Hypothalamus (tissue), 51 donors: Measurements from ENCODE around the gene COL6A1.
"Not testable (repeated sequence)": the region's sequence is repeated elsewhere in the genome, so short reads cannot be mapped to it uniquely, and the experiment has no call there.

Experiments used
- DNase-seq, 51 donors: peaks; one replicate each; lab custom pipeline; 2025; lab: John Stamatoyannopoulos, UW

Gene COL6A1

DNA sequence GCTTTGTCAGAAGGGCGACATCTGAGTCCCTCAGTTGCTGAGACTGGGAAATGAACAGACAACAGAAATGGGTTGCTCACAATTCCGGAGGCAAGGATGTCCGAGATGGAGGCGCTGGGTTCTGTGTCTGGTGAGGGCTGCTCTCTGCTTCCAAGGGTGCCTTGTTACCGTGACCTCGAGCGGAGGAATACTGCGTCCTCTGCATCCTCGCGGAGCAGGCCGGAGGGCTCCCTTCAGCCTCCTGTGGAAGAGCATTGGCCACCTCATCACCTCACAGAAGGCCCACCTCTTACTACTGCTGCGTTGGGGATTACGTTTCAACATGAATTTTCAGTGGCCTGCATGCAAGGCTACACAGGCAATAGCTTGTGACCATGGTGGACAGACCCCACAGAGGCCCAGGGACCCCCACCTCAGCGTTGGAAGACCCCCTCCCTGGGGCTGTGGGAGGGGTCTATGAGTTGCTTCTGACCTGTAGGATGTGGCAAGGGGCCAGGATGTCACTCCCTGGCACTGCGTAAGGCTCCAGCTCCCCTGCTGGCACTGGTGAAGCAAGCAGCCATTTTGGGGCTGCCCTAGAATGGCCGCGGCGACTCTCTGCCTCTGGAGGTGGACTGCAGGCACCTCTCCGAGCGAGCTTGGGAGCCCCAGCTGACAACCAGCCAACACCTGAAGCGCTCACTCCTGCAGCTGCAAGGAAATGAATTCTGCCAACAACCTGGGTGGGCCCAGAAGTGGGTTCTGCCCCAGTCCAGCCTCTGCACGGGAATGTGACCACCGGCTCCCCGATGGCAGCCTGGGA, 36.3 kb upstream of the COL6A1 start:
- no peak for DNase-seq

DNA sequence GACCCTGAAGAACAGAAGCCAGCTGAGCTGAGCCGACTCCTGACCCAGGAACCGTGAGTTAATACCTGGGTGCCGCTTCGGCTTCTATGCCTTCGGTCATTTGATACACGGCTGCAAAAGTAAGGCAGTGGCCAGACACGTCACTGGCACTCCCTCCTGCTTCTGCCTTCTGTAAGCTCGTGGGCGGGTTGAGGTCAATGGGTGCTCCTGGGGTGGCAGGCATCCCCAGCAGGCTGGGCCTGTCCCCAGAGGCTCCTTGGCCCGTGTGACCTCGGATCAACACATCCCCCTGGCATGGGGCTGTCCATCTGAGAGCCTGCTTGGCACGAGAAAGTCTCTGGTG, 35.7 kb upstream of the COL6A1 start:
- no peak for DNase-seq

DNA sequence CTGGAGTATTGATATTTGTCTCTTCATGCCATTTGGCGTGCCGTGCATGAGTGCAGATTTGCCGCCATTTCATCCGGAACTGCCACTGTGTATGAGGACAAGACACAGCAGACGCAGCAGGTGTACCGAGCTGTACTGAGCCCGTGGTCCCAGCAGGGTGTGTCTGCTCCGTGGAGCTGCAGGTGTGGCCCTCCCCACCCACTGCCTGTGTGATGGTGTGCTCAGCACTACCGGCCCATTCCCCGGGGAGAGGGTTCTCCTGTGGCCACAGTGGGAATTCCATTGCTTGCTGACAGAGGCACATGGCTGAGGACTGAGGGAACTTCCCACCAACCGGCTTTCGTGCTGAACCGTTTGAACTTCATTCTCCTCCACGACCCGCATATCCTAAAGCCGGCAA, 34.3 kb upstream of the COL6A1 start:
- no peak for DNase-seq

DNA sequence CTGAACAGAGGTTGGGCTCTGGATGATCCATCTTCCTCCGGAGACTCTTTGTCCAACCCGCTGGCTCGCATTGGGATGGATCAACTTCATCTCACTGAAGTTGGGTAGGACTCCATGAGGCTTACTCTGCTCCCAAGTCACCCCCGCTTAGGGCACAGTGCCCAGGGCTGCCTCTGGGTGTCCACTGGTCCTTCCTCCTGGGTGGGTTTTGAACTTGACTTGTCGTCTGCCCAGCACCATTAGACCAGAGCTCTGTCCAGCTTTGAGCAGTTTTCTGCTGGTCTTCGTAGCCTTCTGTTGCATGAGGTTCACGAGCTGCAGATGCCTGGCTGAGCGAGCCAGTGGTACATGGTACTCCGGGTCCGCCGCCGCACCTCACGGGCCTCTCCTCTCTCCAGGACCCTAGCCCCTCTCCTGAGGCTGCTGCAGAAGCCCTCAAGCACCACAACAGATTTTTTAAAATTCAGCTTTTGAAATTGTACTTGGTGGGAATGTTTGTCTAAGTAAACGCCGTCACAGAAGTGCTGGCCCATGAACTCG, 33.8 kb upstream of the COL6A1 start:
- no peak for DNase-seq

DNA sequence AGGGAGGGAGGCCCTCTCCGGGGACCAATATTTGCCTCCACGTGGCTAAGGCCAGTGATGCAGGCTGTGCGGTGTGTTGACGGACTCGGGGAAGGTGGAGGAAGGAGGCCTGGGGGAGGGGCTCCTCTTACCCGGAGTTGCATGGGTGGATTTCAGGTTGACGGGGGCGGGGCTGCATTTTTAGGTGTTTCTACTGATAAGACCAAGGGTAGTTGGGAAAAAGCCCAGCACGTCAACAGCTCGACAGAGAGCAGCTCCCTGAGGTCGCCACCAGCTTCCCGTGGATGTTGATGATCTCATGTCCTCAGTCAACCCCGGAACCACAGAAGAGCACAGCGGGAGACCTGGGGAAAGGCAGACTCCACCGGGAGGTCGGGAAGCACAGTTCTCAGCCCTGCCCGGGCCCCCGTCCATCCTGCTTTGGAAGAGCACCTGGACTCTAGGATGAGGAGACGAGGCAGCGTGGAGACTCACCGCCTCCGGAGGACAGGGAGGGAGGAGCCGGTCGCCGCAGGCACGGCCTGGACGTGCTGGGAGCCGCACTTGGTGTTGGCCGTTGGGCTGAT, 32.9 kb upstream of the COL6A1 start:
- DNase-seq, result no peak

DNA sequence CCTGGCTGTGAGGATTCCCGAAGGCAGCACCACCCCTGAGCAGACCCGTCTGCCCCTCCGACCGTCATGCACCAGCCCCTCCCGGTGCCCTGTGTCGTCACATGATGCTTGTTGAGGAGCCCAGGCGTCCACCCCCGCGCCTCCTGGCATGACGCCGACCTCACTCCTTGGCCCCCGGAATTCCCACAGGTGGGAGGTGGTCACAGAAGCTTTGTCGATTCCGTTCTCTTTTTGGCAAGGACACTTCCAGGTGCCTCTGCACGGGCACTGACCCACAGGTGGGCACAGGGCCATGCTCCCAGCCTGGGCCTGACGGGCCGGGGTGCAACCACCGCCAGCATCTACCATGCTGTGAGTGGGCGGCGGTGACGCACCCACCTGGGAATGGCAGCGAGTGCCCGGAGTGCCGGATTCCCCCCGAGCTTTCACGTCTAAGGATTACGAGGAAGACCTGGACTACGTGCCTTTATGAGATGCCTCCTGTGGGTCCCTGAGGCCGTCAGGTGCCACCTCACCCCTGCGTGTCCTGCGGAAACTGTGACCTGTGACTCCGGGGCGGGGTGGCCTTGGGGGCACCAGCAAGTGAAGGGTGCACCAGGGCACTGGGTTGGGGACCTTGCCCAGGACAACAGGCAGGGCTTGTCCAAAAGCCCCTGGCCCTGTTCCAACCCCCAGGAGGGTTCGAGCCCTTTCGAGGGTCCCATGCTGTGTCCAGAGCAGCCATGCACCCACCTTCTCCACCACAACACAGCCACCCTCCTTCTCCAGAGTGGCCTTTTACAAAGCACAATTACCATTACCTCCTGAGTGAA, 31.4 kb upstream of the COL6A1 start:
- DNase-seq, result no peak

DNA sequence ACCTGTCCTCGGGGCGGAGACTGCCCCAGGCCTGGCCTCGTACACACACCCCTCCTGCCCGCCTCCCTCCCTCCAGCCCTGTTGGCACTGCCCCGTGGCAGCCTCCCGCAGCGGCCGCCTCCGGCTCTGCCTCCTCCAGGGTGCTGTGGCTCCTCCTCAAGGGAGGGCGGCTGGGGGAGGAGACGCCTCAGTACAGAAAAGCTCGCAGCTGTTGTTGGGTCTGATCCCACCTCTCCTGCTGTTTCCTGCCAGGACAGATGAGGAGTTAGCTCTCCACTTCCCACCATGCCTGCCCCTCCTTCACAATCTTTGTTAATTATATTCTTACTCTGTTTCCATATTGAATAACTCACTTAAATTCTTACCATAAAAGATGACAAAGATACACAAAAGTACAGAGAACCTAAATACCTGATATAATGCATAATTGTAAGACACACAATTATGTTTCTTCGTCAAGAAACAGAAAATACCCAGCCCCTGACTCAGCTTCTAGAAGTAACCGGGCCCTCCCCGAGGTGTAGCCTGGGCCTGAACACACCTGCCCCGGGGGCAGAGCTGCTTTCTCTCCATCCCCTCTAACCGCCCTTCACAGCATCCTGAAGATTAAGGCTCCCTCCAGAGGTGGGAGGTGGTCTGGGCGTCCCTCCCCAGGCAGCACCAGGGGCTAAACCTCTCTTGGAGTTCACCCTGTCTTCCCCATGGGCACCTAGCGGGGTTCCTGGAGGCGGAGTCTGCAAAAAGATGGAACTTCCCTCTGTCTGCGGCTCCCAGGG, 30.6 kb upstream of the COL6A1 start:
- no peak for DNase-seq

DNA sequence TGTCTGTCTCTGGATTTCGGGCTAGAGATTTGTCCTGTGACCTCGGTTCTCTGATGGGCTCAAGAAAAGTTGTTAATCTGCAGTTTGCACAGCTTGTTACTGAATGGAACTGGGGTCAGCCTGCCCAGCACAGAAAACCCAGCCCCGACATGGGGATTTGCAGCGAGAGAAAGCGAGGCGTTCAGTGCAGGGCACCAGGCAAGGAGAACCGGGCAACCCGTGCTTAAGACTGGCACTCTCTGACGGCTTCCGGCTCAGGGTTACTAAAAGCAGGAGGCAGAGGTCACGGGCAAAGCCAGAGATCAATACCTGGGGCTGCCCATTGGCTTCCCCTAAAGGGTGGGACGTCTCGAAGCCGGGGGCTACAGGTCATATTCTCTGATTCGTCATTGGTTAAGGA, 29.9 kb upstream of the COL6A1 start:
- no peak for DNase-seq

DNA sequence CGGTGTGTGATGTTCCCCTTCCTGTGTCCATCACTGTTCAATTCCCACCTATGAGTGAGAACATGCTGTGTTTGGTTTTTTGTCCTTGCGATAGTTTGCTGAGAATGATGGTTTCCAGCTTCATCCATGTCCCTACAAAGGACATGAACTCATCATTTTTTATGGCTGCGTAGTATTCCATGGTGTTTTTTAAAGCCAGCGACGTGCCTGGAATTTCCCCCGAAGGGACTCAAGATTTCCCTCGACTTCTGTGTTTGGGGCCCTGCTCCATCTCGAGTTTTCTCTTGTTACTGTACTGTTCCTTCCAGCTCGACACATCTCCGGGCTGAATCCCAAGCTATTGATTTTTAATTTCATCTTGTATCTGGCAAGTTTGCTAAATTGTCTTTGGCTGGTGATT, 29.0 kb upstream of the COL6A1 start:
- not testable (repeated sequence) for DNase-seq

DNA sequence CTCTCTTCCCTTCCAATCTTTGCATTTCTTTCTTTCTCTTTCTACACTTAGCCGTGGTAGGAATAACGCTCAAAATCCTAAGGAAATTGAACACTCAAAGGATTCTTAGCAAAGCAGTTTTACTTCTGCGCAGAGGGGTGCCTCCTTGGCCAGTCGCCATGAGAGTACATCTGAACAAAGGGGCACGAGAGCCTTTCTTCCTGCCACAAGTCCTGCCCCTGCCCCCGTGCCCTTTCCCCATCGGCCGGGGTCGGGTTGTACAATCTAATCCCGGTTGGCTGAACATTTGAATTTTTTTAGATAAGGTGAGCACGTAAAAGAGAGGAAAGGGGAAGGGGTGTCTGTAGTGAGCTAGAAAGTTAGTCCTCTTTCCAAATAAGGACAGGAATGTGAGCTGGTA, 28.6 kb upstream of the COL6A1 start:
- no peak for DNase-seq

DNA sequence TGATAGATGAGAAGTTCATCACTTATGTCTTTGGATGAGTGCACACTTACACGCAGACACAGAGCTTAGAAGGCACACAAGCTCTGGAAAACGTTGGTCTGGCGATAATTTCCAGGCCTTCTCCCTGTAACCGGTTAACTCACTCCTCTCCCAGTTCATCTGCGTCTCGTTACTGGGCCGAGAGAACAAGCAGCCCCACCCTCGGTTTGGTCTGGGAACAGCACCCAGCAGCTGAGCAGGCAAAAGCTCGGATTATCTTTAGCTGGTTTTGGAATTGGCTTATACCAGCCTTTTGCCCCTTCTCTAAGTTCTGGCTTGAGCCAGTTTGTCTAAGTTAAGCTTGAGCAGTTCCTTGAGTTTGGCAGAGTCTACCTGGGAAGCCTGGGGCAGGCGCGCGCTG, 27.3 kb upstream of the COL6A1 start:
- no peak for DNase-seq

DNA sequence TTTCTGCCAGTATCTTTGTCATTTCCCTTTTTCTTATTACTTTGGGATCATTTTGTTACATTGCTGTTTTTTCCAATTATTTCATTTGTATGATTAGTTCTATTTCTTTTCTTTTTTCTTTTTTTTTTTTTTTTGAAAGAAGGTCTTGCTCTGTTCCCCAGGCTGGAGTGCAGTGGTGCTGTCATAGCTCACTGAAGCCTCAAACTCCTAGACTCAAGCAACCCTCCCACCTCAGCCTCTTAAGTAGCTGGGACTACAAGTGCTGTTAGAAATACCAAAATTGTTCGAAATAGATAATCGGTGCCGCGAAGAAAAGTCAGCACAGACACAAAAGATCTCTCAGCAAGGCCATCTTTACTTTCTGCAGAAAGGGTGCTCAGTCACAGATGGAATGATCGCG, 26.6 kb upstream of the COL6A1 start:
- DNase-seq, result no peak

DNA sequence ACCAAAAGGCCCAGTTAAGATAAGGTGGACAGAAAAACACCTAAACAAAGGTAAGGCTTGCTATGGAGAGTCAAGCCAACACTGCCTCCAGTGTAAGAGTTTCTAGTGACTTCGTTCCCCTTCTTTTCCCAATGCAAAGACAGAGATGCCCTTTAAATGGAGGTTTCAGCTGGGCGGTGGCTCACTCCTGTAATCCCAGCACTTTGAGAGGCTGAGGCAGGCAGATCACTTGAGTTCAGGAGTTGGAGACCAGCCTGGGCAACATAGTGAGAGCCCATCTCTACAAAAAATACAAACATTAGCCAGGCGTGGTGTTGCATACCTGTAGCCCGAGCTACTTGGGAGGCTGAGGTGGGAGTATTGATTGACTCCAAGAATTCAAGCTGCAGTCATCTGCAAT, 24.0 kb upstream of the COL6A1 start:
- DNase-seq, result no peak

DNA sequence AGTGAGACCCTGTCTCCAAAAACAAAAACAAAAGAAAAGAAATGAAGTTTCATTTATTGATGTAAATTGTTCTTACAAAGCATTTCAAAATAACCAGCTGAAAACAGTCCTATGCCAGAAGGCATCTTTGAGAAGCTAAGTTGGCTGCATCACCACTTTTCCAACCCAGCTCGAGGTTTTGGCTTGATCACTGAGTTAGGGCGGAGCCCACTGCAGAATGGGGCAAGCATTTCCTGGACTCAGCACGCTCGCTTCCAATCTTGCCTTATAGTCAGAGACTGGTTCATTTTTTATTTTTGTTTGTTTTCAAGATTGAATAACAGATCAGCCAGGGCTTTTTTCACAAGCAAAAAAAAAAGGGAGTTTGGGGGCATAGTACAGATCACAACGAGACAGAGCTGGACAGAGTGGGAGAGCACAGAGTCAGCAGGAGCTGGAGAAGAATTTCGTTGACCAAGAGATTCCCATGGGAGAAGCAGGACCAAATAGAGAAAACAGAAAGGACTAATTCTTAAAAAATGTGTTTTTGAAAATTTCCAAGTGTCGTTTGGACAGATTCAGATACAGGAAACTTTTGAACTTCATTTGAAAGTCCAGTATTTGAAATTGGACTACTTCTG, 23.5 kb upstream of the COL6A1 start:
- DNase-seq, result no peak

DNA sequence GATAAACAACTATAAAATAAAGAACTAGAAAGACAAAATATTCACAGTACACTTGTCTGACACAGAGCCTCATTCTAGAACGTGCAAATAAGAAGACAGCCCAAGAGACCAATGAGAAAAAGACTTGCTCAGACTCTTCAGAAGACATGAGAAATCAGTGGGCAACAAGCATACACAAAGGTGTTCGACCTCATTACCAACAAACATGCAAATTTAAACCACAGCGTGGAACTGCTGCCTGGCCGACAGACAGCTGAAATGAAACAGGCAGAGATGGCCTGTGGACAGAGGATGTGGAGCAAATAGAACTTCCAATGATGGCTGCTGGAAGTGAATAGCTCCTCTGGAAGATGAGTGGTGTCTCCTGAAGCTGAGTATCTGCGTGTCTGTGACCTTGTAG, 22.4 kb upstream of the COL6A1 start:
- DNase-seq, result no peak

DNA sequence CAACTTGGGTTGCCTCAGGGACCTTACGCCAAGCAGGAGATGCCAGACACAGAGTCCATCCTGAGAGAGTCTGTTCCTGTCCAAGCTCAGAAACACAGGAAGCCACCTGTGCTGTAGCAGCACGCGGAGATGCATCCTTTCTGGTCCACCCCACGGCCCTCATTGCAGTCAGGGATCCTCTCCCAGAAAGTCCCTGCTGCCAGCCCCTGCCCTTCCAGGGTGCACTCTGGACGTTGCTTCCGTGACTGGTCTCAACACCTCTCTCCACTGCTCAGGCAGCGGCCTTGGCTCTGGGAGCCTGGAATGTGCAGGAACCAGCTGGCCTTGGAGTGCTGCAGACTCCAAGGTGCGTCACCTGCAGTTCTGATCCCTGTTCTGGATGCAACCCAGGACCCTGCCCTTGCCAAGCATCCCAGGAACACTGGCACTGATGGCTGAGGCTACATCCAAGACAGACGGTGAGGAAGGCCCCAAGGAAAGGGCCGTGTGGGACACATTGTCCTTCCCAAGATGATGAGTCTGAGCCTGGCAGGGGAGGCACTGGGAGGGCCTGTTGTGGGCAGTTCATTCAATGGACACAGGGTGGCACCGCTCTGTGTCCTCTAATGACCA, 21.7 kb upstream of the COL6A1 start:
- no peak for DNase-seq

DNA sequence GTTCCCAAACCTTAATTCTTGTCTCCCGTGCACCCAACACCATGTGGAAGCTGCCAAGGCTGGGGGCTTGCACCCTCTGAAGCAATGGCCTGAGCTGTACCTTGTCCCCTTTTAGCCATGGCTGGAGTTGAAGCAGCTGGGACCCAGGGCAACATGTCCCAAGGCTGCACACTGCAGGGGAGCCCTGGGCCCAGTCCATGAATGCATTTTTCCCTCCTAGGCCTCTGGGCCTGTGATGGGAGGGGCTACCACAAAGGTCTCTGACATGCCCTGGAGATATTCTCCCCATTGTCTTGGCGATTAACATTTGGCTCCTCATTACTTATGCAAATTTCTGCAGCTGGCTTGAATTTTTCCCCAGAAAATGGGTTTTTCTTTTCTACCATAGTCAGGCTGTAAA, 20.2 kb upstream of the COL6A1 start:
- DNase-seq, result not testable (repeated sequence)

DNA sequence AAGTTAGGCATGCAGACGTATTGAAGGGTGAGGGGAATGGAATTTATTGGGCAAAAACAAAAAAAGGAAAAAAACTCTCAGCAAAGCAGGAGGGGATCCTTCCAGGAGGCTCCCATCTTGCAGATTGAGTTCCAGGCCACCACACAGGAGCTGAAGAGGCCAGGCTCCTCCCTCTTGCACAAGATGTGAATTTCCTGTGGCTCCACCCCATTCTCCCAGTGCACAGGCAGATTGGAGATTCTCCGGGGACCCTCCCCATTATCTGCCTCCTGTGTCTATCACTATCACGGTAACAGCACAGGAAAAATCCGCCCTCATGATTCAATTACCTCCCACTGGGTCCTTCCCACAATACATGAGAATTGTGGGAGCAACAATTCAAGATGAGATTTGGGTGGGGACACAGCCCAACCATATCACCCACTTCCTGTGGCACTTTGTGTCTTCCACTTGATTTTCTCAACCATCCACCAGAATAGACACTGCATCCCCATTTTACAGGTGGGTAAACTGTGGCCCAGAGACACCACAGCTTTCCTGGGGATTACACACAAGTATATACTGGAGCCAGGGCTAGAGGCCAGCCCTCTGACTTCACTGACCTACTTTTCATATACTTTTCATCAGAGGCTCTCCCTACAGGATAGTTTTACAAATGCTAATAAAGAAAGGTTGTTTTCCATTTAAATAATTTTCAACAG, 18.9 kb upstream of the COL6A1 start:
- DNase-seq, result no peak

DNA sequence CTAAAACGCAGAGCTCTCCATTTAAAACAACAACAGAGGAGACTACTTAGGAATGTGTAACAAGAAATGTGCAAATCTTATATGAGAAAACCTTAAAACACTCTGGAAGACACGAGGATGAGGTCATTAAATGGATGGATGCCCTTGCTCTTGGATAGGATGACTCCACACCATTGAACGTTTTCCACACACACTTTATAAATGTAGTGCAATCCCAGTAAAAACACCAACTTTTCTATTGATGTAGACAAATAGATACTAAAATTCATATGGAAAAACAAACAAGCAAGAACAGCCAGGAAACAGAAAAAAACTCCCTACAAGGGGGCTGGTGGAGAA, 18.4 kb upstream of the COL6A1 start:
- DNase-seq, result no peak

DNA sequence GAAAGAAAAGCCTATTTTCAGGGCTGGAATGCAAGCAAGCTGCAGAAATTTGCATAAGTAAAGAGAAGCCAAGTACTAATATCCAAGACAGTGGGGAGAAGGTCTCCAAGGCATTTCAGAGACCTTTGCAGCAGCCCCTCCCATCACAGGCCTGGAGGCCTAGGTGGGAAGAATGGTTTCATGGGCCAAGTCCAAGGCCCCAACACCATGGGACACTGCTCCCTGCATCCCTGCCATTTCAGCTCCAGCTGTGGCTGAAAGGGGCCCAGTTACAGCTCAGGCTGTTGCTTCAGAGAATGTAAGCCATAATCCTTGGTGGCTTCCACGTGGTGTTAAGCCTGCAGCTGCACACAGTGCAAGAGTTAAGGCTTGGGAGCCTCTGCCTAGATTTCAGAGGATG, 16.9 kb upstream of the COL6A1 start:
- no peak for DNase-seq
